Fibroblast of lung (primary cell): ENCODE measurements around the gene FGF9. TPM values are rescaled to one million over a fixed set of nuclear protein-coding genes. Genes with fewer than 3 reads are reported as not detected.

Experiments
- DNase-seq, 2 donors: peaks; one replicate each; pipeline versions ENCODE4 v3.0.0 to v3.0.0-alpha.2; 2010; ENCODE audit warnings: low read depth in 2 of 2
- H2AFZ ChIP-seq: 2 replicates; pipeline ENCODE4 v1.5.1; 2012; ENCODE audit warnings: low read length, control low read depth, inconsistent platforms
- H3K27ac ChIP-seq: 2 replicates; pipeline ENCODE4 v1.5.1; 2011; ENCODE audit warnings: low read length, control low read depth; ENCODE audit not compliant: insufficient read depth
- H3K27me3 ChIP-seq: 2 replicates; pipeline ENCODE4 v1.5.1; 2011; ENCODE audit warnings: mild to moderate bottlenecking, low read length; ENCODE audit not compliant: control insufficient read depth, insufficient read depth
- H3K36me3 ChIP-seq: 2 replicates; pipeline ENCODE4 v1.5.1; 2011; ENCODE audit warnings: low read length; ENCODE audit not compliant: control insufficient read depth, insufficient read depth
- H3K4me1 ChIP-seq: 2 replicates; pipeline ENCODE4 v1.5.1; 2011; ENCODE audit warnings: low read length; ENCODE audit not compliant: control insufficient read depth, insufficient read depth; ENCODE audit errors: extremely low read depth
- H3K4me2 ChIP-seq: 2 replicates; pipeline ENCODE4 v1.5.1; 2011; ENCODE audit warnings: low read length, control low read depth; ENCODE audit not compliant: insufficient read depth; ENCODE audit errors: extremely low read depth
- H3K4me3 ChIP-seq, 4 experiments: fragments of 200-600 bp in 1 of 4; sonication (generic) in 1 of 4; replicated peaks in 1 of 4; 2 replicates each; pipeline ENCODE4 v1.5.1; 2011 to 2016; ENCODE audit warnings: low read length in 4 of 4, low read depth in 3 of 4, mild to moderate bottlenecking in 3 of 4, control low read depth in 2 of 4, inconsistent platforms in 1 of 4, mixed read lengths in 1 of 4; ENCODE audit not compliant: insufficient read depth in 1 of 4; ENCODE audit errors: control extremely low read depth in 1 of 4
- H3K79me2 ChIP-seq: 2 replicates; pipeline ENCODE4 v1.5.1; 2012; ENCODE audit warnings: mild to moderate bottlenecking, low read length, inconsistent platforms; ENCODE audit not compliant: control insufficient read depth, insufficient read depth
- H3K9ac ChIP-seq: 2 replicates; pipeline ENCODE4 v1.5.1; 2011; ENCODE audit warnings: mild to moderate bottlenecking, low read length, control low read depth; ENCODE audit not compliant: insufficient read depth
- H3K9me3 ChIP-seq: 2 replicates; pipeline ENCODE4 v1.5.1; 2012; ENCODE audit warnings: low read depth, low read length; ENCODE audit not compliant: control insufficient read depth, insufficient read depth
- H4K20me1 ChIP-seq: 2 replicates; pipeline ENCODE4 v1.5.1; 2011; ENCODE audit warnings: low read length; ENCODE audit not compliant: control insufficient read depth, insufficient read depth; ENCODE audit errors: extremely low read depth
- EZH2 ChIP-seq: IDR thresholded peaks from 2 replicates; pipeline ENCODE4 v1.5.1; 2012; ENCODE audit warnings: low read length, control low read depth, mild to moderate bottlenecking; ENCODE audit errors: missing control alignments
- polyA plus RNA-seq, 2 donors: library from polyadenylated mRNA; depleted of rRNA in 1 of 2; stranded (reverse) in 1 of 2; unstranded in 1 of 2; fragments of >200 nt; gene quantifications; 2 replicates each; pipeline ENCODE4 v1.2.1, GENCODE V29; 2011 to 2012; ENCODE audit warnings: missing spikeins in 1 of 2
- total RNA-seq: library from RNA; depleted of rRNA; stranded (reverse); fragments of >200 nt; gene quantifications from 2 replicates; pipeline ENCODE4 v1.2.1, GENCODE V29; 2014
- TF ChIP-seq, protein P1 (sequence below), 2 donors: IDR thresholded peaks in 1 of 2; conservative IDR thresholded peaks in 1 of 2; 1 replicate in 1 of 2; 2 replicates in 1 of 2; pipeline ENCODE4 v1.5.1; 2011 to 2012; ENCODE audit warnings: low read length in 2 of 2, control low read depth in 1 of 2, inconsistent platforms in 1 of 2, low read depth in 1 of 2, mild to moderate bottlenecking in 1 of 2

The FGF9 gene
- total and polyA plus RNA-seq, 2 donors (not counting 1 experiment from before 2014, with no cell fraction given), result 0.06 to 0.33 TPM

DNA sequence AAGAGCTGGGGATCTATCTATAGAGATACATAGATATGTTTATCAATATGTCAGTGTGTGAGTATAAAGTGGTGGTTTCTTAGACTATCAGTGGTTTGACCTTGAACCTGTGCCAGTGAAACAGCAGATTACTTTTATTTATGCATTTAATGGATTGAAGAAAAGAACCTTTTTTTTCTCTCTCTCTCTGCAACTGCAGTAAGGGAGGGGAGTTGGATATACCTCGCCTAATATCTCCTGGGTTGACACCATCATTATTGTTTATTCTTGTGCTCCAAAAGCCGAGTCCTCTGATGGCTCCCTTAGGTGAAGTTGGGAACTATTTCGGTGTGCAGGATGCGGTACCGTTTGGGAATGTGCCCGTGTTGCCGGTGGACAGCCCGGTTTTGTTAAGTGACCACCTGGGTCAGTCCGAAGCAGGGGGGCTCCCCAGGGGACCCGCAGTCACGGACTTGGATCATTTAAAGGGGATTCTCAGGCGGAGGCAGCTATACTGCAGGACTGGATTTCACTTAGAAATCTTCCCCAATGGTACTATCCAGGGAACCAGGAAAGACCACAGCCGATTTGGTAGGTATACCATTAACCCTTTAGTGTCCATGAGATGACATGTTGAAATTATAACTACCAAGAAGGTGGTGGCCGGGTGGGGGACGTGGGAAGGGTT lies 880 bp downstream of the FGF9 start:
- Histone ChIP-seq H2AFZ (no peak overlapping the region), H3K79me2 (no peaks in the 10 kb centered on the region), H3K27ac (no peak overlapping the region), H3K4me3 (peak overlapping the region in 2 of 4 experiments; percentile 44 to 60), H3K9ac (no peak overlapping the region), H3K4me1 (no peaks in the 10 kb centered on the region), H3K27me3 (peaks cover 37% of the 10 kb centered on the region), H3K36me3 (no peaks in the 10 kb centered on the region), H3K9me3 (no peaks in the 10 kb centered on the region), H3K4me2 (no peak overlapping the region), H4K20me1 (no peaks in the 10 kb centered on the region)
- TF ChIP-seq EZH2, result no peak
- TF ChIP-seq, protein P1, sequence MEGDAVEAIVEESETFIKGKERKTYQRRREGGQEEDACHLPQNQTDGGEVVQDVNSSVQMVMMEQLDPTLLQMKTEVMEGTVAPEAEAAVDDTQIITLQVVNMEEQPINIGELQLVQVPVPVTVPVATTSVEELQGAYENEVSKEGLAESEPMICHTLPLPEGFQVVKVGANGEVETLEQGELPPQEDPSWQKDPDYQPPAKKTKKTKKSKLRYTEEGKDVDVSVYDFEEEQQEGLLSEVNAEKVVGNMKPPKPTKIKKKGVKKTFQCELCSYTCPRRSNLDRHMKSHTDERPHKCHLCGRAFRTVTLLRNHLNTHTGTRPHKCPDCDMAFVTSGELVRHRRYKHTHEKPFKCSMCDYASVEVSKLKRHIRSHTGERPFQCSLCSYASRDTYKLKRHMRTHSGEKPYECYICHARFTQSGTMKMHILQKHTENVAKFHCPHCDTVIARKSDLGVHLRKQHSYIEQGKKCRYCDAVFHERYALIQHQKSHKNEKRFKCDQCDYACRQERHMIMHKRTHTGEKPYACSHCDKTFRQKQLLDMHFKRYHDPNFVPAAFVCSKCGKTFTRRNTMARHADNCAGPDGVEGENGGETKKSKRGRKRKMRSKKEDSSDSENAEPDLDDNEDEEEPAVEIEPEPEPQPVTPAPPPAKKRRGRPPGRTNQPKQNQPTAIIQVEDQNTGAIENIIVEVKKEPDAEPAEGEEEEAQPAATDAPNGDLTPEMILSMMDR (conservative IDR thresholded peaks at IDR 0.05 in 1 of 2, IDR thresholded peaks at IDR 0.05 in 1 of 2; ENCODE audit: low read depth in 1 of 2, low read length in 2 of 2), result no peak
- no peak for DNase-seq

DNA sequence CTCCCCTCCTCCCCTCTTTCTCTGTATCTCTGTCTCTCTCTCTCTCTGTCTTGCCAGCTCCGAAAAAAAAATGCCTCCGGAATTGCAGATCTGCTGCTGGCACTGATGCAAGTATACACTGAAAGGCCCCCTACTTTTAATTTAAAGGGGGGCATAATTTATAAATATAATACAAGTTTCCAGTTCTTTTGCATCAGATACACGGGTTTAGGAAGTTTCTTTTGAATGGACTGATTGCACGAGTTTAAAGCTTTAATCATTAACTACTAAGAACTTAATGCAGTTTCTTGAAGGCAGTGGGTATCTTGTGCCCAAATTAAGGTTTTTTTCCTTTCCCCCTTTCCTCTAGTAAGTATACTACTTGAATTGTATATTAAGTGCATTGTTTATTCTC lies 1.4 kb downstream of the FGF9 start:
- no peak for DNase-seq
- no peaks in the 10 kb centered on the region for H3K4me1 ChIP-seq
- no peaks in the 10 kb centered on the region for H3K79me2 ChIP-seq
- H3K9ac ChIP-seq, result no peak overlapping the region
- no peaks in the 10 kb centered on the region for H3K9me3 ChIP-seq
- no peak overlapping the region for H2AFZ ChIP-seq
- no peak overlapping the region for H3K4me3 ChIP-seq
- no peak overlapping the region for H3K4me2 ChIP-seq
- H3K36me3 ChIP-seq, result no peaks in the 10 kb centered on the region
- H3K27ac ChIP-seq, result no peak overlapping the region
- H4K20me1 ChIP-seq, result no peaks in the 10 kb centered on the region
- no peak for TF ChIP-seq EZH2
- TF ChIP-seq, protein P1 (conservative IDR thresholded peaks at IDR 0.05 in 1 of 2, IDR thresholded peaks at IDR 0.05 in 1 of 2; ENCODE audit: low read depth in 1 of 2, low read length in 2 of 2), result no peak
- H3K27me3 ChIP-seq, result peaks cover 43% of the 10 kb centered on the region

DNA sequence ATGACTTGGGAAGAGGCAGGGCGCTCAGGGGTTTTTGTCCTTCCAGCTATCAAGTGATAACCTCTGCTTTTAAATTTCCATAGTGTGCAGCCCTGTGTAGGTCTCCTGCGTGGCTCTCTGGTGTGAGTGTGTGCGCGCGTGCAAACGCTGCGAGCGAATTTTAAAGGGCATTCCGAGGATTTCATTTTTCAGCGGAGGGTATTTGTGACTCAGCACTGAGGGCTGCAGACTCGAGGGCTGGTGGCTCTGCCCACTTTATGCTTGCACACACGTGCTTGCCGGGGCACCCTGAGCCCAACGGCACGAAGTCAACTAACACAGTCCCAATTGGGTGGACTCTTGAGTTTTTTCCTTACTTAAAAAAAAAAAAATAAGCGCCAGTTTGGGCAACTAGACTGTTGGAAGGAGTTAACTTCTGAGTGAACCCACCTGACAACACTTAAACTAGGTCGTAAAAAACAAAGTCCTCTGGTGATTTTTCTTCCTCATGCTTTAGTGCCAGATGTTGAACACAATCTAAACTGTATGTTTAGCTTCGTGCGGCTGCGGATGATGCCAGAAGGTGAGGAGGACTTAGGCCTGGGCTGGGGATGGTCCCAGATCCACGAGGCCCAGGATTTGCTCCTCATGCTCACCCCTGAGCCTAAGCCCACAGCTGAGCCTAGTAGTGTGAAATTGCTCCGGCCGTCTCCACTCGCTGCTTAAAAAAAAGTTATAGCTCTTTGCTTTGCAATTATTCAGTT lies 2.1 kb downstream of the FGF9 start:
- H3K27me3 ChIP-seq, result peaks cover 45% of the 10 kb centered on the region
- DNase-seq, result no peak
- no peak overlapping the region for H3K27ac ChIP-seq
- H3K79me2 ChIP-seq, result no peaks in the 10 kb centered on the region
- TF ChIP-seq EZH2, result peak; percentile 5
- TF ChIP-seq, protein P1 (conservative IDR thresholded peaks at IDR 0.05 in 1 of 2, IDR thresholded peaks at IDR 0.05 in 1 of 2; ENCODE audit: low read depth in 1 of 2, low read length in 2 of 2), result no peak
- no peak overlapping the region for H2AFZ ChIP-seq
- no peaks in the 10 kb centered on the region for H3K9me3 ChIP-seq
- no peaks in the 10 kb centered on the region for H3K4me1 ChIP-seq
- no peaks in the 10 kb centered on the region for H3K36me3 ChIP-seq
- peak overlapping the region in 2 of 4 experiments; percentile 20 to 28 for H3K4me3 ChIP-seq
- H3K9ac ChIP-seq, result no peak overlapping the region
- peak overlapping the region; percentile 15 for H3K4me2 ChIP-seq
- no peaks in the 10 kb centered on the region for H4K20me1 ChIP-seq
